ENCODE results near the gene TAL2. TPM values are rescaled to one million over a fixed set of nuclear protein-coding genes. Genes with fewer than 3 reads are reported as not detected.

Gene TAL2
- total and polyA plus RNA-seq, 9 of the 15 experiments (the other 6 are each of a cell fraction or from before 2014, with no cell fraction given), result 0.21 to 3.7 (median 1.1) TPM; not detected in 1

DNA sequence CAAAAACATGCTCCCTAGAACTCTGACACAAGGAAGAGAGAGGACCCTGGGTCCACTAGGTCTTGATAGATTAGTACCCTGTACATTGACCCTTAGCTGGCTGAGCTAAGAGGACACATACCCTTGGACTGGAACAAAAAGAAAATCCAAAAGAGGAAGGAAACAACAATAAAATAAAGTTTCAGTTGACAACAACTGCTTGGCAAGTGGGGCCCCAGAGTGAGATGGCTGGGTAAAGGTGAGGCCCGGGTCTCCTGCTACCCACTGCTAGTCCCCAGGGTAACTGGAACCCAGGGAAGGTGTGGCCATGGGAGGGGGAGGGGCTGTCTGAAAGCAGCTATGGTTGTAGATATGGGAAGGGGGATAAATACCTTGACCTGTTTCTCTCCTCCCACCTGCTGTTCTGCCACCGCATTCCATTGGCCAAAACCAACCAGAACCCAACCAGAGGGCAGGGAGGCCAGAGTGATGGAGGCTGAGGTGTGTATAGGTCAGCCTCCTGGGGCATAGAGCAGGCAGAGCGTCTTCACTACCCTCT lies 11.7 kb downstream of the TAL2 start (continued):
- no peak for TF ChIP-seq ZFP91 (CRISPR knock-in tag; IDR thresholded peaks at IDR 0.05)
- TF ChIP-seq ZNF324 (CRISPR knock-in tag; IDR thresholded peaks at IDR 0.05), result no peak
- TF ChIP-seq ADNP (tag; IDR thresholded peaks at IDR 0.05), result no peak
- TF ChIP-seq RBM39 (optimal IDR thresholded peaks at IDR 0.05; ENCODE audit: low read depth, low read length), result no peak
- TF ChIP-seq, protein P1, sequence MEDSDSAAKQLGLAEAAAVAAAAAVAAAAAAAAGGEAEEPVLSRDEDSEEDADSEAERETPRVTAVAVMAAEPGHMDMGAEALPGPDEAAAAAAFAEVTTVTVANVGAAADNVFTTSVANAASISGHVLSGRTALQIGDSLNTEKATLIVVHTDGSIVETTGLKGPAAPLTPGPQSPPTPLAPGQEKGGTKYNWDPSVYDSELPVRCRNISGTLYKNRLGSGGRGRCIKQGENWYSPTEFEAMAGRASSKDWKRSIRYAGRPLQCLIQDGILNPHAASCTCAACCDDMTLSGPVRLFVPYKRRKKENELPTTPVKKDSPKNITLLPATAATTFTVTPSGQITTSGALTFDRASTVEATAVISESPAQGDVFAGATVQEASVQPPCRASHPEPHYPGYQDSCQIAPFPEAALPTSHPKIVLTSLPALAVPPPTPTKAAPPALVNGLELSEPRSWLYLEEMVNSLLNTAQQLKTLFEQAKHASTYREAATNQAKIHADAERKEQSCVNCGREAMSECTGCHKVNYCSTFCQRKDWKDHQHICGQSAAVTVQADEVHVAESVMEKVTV (CRISPR knock-in tag; IDR thresholded peaks at IDR 0.05), result no peak
- TF ChIP-seq, protein P2, sequence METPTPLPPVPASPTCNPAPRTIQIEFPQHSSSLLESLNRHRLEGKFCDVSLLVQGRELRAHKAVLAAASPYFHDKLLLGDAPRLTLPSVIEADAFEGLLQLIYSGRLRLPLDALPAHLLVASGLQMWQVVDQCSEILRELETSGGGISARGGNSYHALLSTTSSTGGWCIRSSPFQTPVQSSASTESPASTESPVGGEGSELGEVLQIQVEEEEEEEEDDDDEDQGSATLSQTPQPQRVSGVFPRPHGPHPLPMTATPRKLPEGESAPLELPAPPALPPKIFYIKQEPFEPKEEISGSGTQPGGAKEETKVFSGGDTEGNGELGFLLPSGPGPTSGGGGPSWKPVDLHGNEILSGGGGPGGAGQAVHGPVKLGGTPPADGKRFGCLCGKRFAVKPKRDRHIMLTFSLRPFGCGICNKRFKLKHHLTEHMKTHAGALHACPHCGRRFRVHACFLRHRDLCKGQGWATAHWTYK (CRISPR knock-in tag; IDR thresholded peaks at IDR 0.05), result no peak
- no peak for TF ChIP-seq GATAD2A (IDR thresholded peaks at IDR 0.05)
- no peak for TF ChIP-seq MTA1 (IDR thresholded peaks at IDR 0.05; ENCODE audit: borderline replicate concordance)

Measured in K562 (cell line).